ENCODE results near the gene PPIH. TPM values are rescaled to one million over a fixed set of nuclear protein-coding genes. Genes with fewer than 3 reads are reported as not detected.

PPIH gene
- total and polyA plus RNA-seq, 2 experiments from 2014 or later = 66.5 to 122 TPM

- TF ChIP-seq ZNF462 (CRISPR knock-in tag; IDR thresholded peaks at IDR 0.05) = no peak
- no peak for TF ChIP-seq REST (IDR thresholded peaks at IDR 0.05; ENCODE audit: unreplicated experiment)
Measured at GRCh38 chr1:42613803-42614131, 44.5 kb upstream of the PPIH start (continued).

- H3K27ac Mint-ChIP-seq = no peak overlapping the region
- no peak for TF ChIP-seq ZNF114 (CRISPR knock-in tag; IDR thresholded peaks at IDR 0.05)
- no peak for TF ChIP-seq ZNF462 (CRISPR knock-in tag; IDR thresholded peaks at IDR 0.05)
- TF ChIP-seq EZH2phosphoT487 (IDR thresholded peaks at IDR 0.05; ENCODE audit: unreplicated experiment) = no peak
- TF ChIP-seq ZNF331 (CRISPR knock-in tag; IDR thresholded peaks at IDR 0.05; ENCODE audit: low read depth) = no peak
Measured at GRCh38 chr1:42618866-42619265, 39.4 kb upstream of the PPIH start.

More at GRCh38 chr1:42618866-42619265, 39.4 kb upstream of the PPIH start:
- Histone ChIP-seq H4K20me1 (replicated peaks; ENCODE audit: insufficient read depth) (no peaks in the 10 kb centered on the region), H3K27ac (ENCODE audit: low read depth) (no peak overlapping the region), H3K36me3 (ENCODE audit: insufficient read depth) (no peaks in the 10 kb centered on the region), H3F3A (replicated peaks; ENCODE audit: low read depth) (no peaks in the 10 kb centered on the region), H3K27me3 (ENCODE audit: insufficient read depth) (no peaks in the 10 kb centered on the region), H3K4me1 (ENCODE audit: insufficient read depth) (no peaks in the 10 kb centered on the region), H3K79me2 (replicated peaks; ENCODE audit: insufficient read depth) (no peaks in the 10 kb centered on the region), H3K4me2 (no peak overlapping the region), H3K4me3 (no peak overlapping the region), H3K9me2 (ENCODE audit: insufficient read depth) (no peaks in the 10 kb centered on the region; the same call in 1 of the 2 replicates), H2AFZ (no peak overlapping the region)
- Mint-ChIP-seq H3K9me3 (peaks cover 5% of the 10 kb centered on the region; the same call in 1 of the 3 replicates), H3K27me3 (ENCODE audit: insufficient read depth, low read depth, poor library complexity) (no peaks in the 10 kb centered on the region), H3K4me1 (no peaks in the 10 kb centered on the region), H3K36me3 (ENCODE audit: low read depth) (no peaks in the 10 kb centered on the region), H3K4me3 (no peak overlapping the region)
- no peak for DNase-seq (ENCODE audit: low spot score)
- ATAC-seq = no peak

All from GM23338 (cell line).